ENCODE results near the gene NMU. TPM values are rescaled to one million over a fixed set of nuclear protein-coding genes. Genes with fewer than 3 reads are reported as not detected.

Gene NMU
- total and polyA plus RNA-seq, 10 of the 15 experiments (the other 5 are each of a cell fraction or from before 2014, with no cell fraction given): 0.33 TPM; not detected in 9

DNA sequence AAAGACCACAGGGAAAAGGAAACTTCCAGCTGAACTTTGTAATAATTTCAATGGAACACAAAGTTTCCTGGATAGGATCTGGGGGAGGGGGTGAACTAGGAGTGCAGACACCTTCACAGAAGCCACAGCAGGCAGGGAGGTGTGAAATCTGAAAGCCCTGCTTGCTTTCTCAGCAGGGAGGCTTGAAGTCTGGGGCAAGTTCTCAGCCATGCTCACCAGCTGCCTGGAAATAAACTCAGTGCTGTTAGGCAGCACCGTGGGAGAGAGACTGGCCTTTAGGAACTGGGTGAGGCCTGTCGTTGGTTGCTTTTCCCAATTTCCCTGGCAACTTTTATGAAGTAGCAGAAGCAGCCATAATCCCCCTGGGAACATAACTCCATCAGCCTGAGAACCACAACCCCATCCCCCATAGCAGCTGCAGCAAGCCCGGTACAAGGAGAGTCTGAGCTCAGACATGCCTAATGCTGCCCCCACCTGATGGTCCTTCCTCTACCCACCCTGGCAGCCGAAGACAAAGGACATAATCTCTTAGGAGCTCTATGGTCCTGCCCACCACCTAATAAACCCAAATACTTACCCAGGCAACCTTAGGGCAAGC, 39.2 kb upstream of the NMU start (continued):
- no peak for TF ChIP-seq MYB (IDR thresholded peaks at IDR 0.05; ENCODE audit: borderline replicate concordance, low read depth, low read length)
- TF ChIP-seq, protein P1, sequence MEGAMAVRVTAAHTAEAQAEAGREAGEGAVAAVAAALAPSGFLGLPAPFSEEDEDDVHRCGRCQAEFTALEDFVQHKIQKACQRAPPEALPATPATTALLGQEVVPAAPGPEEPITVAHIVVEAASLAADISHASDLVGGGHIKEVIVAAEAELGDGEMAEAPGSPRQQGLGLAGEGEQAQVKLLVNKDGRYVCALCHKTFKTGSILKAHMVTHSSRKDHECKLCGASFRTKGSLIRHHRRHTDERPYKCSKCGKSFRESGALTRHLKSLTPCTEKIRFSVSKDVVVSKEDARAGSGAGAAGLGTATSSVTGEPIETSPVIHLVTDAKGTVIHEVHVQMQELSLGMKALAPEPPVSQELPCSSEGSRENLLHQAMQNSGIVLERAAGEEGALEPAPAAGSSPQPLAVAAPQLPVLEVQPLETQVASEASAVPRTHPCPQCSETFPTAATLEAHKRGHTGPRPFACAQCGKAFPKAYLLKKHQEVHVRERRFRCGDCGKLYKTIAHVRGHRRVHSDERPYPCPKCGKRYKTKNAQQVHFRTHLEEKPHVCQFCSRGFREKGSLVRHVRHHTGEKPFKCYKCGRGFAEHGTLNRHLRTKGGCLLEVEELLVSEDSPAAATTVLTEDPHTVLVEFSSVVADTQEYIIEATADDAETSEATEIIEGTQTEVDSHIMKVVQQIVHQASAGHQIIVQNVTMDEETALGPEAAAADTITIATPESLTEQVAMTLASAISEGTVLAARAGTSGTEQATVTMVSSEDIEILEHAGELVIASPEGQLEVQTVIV (IDR thresholded peaks at IDR 0.05; ENCODE audit: borderline replicate concordance, partially characterized antibody): no peak
- no peak for TF ChIP-seq SUPT20H (IDR thresholded peaks at IDR 0.05; ENCODE audit: borderline replicate concordance, control insufficient read depth, low read depth, low read length)
- TF ChIP-seq PAX5 (IDR thresholded peaks at IDR 0.05; ENCODE audit: borderline replicate concordance, low read depth, low read length): no peak
- no peak for TF ChIP-seq SRF (IDR thresholded peaks at IDR 0.05; ENCODE audit: low read depth in 2 of 2, low read length in 2 of 2)
- no peak for TF ChIP-seq JUND (IDR thresholded peaks at IDR 0.05; ENCODE audit: low read depth, low read length)

- no peak for FAIRE-seq
- H3K79me2 ChIP-seq (ENCODE audit: control insufficient read depth, insufficient read depth, low read length): no peaks in the 10 kb centered on the region
- no peaks in the 10 kb centered on the region for H3K36me3 ChIP-seq (ENCODE audit: control insufficient read depth in 2 of 2, insufficient read depth in 2 of 2, low read length in 1 of 2)
- no peaks in the 10 kb centered on the region for H3K4me1 ChIP-seq (ENCODE audit: control insufficient read depth, insufficient read depth, low read length)
- POLR2A ChIA-PET: no interaction called here
- no peaks in the 10 kb centered on the region for H3K27me3 ChIP-seq (replicated peaks in 1 of 2; ENCODE audit: control insufficient read depth in 2 of 2, insufficient read depth in 2 of 2, low read length in 1 of 2)
- no peaks in the 10 kb centered on the region for H4K20me1 ChIP-seq (ENCODE audit: control insufficient read depth, insufficient read depth)
- SMC1A ChIA-PET (ENCODE audit: uncharacterized antibody, unreplicated experiment): no interaction called here
- in situ Hi-C loops (cut with MboI) (no loop called here), intact Hi-C loops (cut with micrococcal nuclease; ENCODE audit: unreplicated experiment) (no loop called here)
- RAD21 ChIA-PET (ENCODE audit: unreplicated experiment): no interaction called here
- H3K9me3 ChIP-seq (replicated peaks; ENCODE audit: control insufficient read depth, insufficient read depth, low read length): no peaks in the 10 kb centered on the region
- no peak overlapping the region for H3K9ac ChIP-seq (ENCODE audit: control insufficient read depth, insufficient read depth, low read length)
- ATAC-seq: no peak
- no peak overlapping the region for H3K4me2 ChIP-seq (ENCODE audit: control insufficient read depth, insufficient read depth)
- no peak overlapping the region for H3K4me3 ChIP-seq
- no peak overlapping the region for H3K27ac ChIP-seq (ENCODE audit: control insufficient read depth, insufficient read depth)
- CTCF ChIA-PET: interaction anchor here (0.9 kb wide), 1 partner anchor 10 kb away, joined by 4 read pairs; no protein-coding TSS in a partner anchor
- DNase-seq (ENCODE audit: low read depth, low spot score): no peak
- BruUV-seq (replicated peaks): no TSS peak
- H2AFZ ChIP-seq (ENCODE audit: control insufficient read depth, low read depth, low read length): no peak overlapping the region
- WGBS (ENCODE audit: insufficient coverage, insufficient replicate concordance, low lambda C conversion rate, missing lambda C conversion rate): 0% methylated on average over 1 of the region's 1 CpG
- TF ChIP-seq, protein P2, sequence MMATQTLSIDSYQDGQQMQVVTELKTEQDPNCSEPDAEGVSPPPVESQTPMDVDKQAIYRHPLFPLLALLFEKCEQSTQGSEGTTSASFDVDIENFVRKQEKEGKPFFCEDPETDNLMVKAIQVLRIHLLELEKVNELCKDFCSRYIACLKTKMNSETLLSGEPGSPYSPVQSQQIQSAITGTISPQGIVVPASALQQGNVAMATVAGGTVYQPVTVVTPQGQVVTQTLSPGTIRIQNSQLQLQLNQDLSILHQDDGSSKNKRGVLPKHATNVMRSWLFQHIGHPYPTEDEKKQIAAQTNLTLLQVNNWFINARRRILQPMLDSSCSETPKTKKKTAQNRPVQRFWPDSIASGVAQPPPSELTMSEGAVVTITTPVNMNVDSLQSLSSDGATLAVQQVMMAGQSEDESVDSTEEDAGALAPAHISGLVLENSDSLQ (IDR thresholded peaks at IDR 0.05): no peak
- TF ChIP-seq GABPA (IDR thresholded peaks at IDR 0.05; ENCODE audit: low read depth): no peak
- no peak for TF ChIP-seq RAD21 (IDR thresholded peaks at IDR 0.05; ENCODE audit: insufficient read depth, low read depth, low read length)
- TF ChIP-seq RAD51 (IDR thresholded peaks at IDR 0.05): no peak
- TF ChIP-seq CUX1 (IDR thresholded peaks at IDR 0.05; ENCODE audit: insufficient replicate concordance, low read depth, low read length): no peak
- TF ChIP-seq TBL1XR1 (IDR thresholded peaks at IDR 0.05; ENCODE audit: low read depth, low read length): no peak
- no peak for TF ChIP-seq NBN (IDR thresholded peaks at IDR 0.05)
Measured at GRCh38 chr4:55673424-55673823, 37.3 kb upstream of the NMU start.

All from GM12878 (cell line).